AML-193 (cell line): Measurements from ENCODE around the gene P4HB.

ENCODE experiments used
- DNase-seq, 2 experiments: peaks; one replicate each; lab custom pipeline; 2025; lab: John Stamatoyannopoulos, UW

P4HB gene

GRCh38 chr17:81811705-81812570 lies 48.4 kb downstream of the P4HB start:
- DNase-seq: no peak

GRCh38 chr17:81810892-81811704 lies 49.2 kb downstream of the P4HB start:
- DNase-seq: no peak

DNA sequence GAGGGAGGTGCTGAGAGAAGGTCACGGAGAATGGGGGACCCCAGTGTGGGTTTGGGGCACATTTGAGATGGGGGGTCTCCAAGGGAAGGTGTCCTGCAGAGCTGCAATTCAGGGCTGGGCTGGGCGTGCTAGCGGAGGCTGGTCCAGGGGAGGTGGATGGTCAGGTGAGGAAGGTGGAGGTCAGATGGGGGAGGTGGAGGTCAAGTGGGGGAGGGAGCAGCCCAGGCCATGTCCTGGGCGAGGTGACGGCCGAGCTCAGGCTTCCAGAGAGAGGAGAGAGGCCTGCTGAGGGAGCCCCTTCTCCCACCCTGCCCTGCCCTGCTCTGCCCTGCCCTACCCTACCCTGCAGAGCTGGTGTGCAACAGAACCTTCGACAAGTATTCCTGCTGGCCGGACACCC lies 49.9 kb downstream of the P4HB start:
- DNase-seq: no peak

DNA sequence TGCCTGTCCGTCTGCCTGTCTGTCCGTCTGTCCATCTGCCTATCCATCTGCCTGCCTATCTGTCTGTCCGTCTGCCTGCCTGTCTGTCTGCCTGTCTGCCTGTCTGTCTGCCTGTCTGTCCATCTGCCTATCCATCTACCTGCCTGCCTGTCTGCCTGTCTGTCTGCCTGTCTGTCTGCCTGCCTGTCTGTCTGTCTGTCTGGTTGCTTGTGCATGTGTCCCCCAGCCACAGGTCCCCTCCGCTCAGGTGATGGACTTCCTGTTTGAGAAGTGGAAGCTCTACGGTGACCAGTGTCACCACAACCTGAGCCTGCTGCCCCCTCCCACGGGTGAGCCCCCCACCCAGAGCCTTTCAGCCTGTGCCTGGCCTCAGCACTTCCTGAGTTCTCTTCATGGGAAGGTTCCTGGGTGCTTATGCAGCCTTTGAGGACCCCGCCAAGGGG lies 50.8 kb downstream of the P4HB start:
- DNase-seq: no peak

GRCh38 chr17:81808778-81809555 lies 51.4 kb downstream of the P4HB start:
- no peak for DNase-seq

DNA sequence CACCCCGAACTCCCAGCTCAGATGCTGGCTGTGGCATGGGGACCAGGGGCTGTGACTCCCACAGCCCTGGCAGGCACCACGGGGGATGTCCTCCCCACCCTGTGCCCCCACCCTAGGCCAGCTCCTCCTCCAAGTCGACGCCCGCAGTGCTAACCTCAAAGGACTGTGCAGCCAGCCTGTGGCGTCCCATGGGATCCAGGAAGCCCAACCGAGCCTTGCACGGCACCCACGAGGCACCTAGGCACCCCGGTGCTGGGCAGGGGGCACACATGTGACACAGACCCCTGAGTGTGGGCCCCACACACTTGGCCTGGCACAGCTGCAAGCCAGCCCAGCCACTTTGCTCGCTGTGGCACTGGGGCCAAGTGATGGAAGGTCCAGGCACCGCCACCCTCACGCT lies 52.5 kb downstream of the P4HB start:
- no peak for DNase-seq

DNA sequence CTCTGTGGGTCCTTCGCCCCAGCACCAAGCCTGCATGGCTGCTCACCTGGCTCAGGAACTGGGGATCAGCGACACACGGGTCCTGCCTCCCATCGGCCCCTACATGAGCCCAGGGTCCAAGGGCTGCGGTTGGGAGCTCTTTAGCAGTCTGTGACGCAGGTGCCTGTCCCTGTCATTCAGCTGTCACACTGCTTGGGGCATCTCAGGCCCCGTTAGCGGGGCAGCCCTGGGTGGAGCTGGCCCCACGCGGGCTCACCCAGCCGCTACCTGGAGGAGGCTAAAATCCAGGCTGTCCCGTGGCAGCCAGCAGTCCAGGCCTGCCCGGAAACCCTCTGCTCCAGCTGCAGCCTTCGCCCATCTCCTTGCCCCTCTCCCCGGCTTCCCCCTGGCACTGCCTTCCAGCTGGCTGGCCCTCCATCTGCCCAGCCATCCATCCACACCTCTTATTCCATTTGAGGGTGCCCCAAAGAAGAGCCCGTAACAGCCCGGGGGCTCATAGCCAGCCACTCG lies 53.1 kb downstream of the P4HB start:
- DNase-seq: no peak

DNA sequence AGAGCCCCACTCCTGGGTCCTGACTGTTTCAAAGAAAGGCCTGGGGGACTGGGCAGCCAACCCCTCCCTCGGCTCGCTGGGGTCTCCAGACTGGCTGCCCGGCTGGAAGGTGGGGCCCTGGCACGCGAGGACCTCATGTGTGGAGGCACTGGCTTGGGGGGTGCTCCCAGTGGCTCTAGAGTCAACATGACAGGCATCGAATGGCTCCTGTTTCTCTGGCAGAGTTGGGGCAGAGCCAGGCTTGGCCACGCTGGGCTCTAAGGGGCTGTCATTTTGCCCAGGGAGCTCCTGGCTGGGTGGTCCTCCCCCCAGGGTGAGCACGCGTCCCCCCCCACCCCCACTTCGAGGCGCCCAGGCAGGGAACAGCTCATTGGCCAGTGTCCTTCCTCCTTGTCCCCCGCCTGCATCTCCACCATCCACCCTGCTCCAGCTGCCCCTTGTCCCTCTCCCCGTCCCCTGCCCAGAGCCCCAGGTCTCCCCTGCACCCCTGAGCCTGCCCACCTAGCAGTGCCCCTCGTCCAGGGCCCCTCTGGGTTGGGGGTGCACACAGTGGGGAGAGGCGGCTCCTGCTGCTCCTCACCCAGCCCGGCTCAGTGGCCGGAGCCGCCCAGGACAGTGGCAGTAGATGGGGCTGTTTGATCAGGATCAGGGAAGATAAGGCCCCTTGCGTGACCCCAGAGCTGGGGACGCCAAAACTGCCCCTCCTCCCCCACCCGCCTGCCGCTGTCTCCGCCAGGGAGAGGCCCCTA lies 53.7 kb downstream of the P4HB start:
- DNase-seq: no peak

GRCh38 chr17:81805707-81806460 lies 54.5 kb downstream of the P4HB start:
- DNase-seq: no peak

DNA sequence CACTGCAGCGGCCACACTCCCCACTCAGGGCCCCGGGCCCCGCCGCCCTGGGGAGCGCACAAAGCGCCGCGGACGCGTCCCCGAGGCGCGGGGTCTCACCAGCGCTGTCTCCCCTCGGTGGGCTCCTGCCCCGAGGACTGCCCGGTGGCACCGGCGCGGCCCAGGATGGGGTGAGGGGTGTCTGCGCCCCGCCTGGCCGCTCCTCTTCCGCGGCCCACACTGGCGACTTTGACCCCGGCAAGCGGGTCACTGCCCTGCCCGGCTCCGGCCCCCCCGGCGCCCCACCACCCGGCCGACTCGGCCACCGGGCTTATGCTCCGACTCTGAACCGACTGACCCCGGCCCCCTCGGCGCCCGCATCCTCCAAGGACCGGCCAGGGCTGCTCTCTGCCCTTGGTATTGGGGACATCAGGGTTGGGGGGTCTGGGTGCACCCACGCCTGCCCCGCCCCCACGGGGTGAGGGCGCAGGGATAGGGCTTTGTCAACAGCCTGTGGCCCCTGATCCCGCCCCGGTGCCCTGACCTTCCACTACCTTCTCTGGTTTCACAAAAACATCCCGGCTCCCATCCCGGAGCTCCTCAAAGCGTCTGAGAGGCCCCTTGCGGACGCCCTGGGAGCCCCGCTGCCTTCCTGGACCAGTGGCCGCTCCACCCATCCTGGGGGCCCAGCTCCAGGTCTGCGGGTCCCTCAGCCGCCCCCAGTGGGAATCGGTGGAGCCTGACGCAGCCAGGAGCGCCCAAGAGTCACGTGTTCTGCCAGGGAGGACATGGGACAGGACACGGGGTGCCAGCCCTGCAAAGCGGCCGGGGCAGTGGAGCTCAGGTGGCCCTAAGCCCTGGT lies 55.6 kb downstream of the P4HB start:
- no peak for DNase-seq

DNA sequence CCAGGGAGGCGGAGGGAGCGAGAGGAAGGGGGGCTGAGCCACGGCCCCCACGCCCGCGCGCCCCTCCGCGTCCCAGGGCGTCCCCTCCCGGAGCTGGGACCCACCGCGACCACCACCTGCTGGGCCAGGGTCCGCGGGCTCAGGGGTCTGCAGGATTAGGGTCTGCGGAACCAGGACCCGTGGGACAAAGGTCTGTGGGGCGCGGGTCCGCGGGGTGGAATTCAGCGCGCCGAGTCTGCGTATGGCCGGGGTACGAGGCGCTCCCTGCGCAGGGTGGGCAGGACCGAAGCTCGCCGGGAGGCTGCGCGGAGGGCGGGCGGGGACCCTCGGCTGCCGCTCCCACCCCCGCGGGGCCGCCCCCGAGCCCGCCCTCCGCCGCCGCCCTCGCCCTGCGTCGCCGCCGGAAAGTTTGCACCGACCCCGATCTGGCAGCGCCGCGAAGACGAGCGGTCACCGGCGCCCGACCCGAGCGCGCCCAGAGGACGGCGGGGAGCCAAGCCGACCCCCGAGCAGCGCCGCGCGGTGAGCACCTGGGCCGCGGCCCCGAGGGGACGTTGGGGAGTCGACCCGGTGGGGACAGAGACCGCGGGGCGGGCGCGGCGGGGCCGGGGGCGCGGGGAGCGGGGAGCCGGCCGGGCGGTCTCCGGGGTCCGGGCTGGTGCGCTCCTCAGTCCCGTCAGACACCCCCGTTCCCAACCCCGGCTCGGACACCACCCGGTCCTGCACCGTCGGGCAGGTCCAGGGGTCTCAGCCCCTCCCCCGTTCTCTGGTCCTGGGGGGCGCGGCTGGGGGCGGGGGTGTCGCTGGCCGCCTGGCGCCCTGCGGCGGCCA lies 56.4 kb downstream of the P4HB start, which contains the start of gene GCGR:
GCGR (plus strand) TSS at position 423 of the 831 bp plus-strand sequence. CDS start 4,869 bp downstream, outside the sequence.
- DNase-seq: no peak

GRCh38 chr17:81802856-81803643 lies 57.3 kb downstream of the P4HB start:
- DNase-seq: no peak

- no peak for DNase-seq
Measured at GRCh38 chr17:81802048-81802758, 58.1 kb downstream of the P4HB start.

DNA sequence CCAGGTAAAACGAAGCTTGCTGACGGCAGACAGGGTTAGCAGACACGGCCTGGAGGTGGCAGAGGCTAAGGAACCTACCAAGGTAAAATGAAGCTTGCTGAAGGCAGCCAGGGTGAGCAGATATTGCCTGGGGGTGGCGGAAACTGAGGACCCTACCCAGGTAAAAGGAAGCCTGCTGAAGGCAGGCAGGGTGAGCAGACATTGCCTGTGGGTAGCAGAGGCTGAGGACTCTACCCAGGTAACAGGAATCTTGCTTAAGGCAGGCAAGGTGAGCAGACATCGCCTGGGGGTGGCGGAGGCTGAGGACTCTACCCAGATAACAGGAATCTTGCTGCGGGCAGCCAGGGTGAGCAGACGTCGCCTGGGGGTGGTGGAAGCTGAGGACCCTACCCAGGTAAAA lies 59.0 kb downstream of the P4HB start:
- no peak for DNase-seq

- peak; percentile 26 to 51 for DNase-seq
Measured at GRCh38 chr17:81794509-81794908, 65.8 kb downstream of the P4HB start.

GRCh38 chr17:81794074-81794476 lies 66.3 kb downstream of the P4HB start:
- no peak for DNase-seq
